GM18511 (cell line): ENCODE data around the gene FAM83G.
"Not testable (repeated sequence)": the region's sequence is repeated elsewhere in the genome, so short reads cannot be mapped to it uniquely, and the experiment has no call there.

Experiments
- ATAC-seq: cut with Tn5 transposase; IDR thresholded peaks from one replicate; pipeline ENCODE4 v1.9.1; 2021; ENCODE audit warnings: mild to moderate bottlenecking, moderate library complexity; ENCODE audit not compliant: unreplicated experiment

Gene FAM83G

DNA sequence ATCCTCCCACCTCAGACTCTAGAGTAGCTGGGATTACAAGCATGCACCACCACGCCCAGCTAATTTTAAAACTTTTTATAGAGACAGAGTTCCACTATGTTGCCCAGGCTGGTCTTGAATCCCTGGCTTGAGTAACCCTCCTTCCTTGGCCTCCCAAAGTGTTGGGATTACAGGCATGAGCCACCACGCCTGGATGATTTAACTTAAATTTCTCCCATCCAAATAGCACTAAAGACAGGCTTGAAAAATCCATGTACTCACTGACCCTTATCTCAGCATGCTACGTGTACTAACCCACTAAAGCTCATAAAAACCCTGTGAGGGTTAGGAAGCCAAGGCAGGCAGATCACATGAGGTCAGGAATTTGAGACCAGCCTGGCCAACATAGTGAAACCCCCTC, 48.0 kb downstream of the FAM83G start:
- ATAC-seq: no peak

- not testable (repeated sequence) for ATAC-seq
Observed at GRCh38 chr17:18956021-18956420, 48.5 kb downstream of the FAM83G start.

DNA sequence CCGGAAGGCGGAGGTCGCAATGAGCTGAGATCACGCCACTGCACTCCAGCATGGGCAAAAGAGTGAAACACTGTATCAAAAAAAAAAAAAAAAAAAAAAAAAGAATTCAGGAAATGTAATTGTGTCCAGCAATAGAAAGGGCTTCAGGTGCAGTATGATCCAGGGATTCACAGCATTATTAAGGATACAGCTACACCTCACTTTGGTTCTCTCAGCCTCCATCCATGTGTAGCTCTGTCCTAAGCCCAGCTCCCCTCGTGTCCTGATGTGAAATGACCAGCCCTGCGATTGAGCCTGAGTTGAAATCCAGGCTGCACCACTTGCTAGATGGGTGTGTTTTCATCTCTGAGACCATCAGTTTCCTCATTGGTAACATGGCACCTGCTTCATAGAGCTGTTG, 49.6 kb downstream of the FAM83G start:
- no peak for ATAC-seq

- no peak for ATAC-seq
Observed at GRCh38 chr17:18954321-18954720, 50.2 kb downstream of the FAM83G start.

DNA sequence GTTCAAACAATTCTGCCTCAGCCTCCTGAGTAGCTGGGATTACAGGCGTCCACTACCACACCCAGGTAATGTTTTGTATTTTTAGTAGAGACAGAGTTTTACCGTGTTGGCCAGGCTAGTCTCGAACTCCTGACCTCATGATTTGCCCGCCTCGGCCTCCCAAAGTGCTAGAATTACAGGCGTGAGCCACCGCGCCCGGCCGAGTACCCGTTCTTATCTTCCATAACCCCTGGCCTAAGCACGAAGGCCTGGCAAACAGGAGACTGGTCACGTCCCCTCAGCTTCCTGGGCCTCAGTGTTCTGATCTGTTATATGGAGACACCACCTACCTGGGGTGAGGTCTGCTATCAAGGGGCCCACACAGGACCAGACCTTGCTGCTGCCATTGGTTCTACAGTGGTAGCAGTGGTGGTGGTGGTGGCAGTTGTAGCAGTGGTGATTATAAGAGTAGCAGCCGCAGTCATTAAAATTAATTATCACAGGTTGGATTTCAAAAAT, 51.3 kb downstream of the FAM83G start:
- ATAC-seq: no peak

DNA sequence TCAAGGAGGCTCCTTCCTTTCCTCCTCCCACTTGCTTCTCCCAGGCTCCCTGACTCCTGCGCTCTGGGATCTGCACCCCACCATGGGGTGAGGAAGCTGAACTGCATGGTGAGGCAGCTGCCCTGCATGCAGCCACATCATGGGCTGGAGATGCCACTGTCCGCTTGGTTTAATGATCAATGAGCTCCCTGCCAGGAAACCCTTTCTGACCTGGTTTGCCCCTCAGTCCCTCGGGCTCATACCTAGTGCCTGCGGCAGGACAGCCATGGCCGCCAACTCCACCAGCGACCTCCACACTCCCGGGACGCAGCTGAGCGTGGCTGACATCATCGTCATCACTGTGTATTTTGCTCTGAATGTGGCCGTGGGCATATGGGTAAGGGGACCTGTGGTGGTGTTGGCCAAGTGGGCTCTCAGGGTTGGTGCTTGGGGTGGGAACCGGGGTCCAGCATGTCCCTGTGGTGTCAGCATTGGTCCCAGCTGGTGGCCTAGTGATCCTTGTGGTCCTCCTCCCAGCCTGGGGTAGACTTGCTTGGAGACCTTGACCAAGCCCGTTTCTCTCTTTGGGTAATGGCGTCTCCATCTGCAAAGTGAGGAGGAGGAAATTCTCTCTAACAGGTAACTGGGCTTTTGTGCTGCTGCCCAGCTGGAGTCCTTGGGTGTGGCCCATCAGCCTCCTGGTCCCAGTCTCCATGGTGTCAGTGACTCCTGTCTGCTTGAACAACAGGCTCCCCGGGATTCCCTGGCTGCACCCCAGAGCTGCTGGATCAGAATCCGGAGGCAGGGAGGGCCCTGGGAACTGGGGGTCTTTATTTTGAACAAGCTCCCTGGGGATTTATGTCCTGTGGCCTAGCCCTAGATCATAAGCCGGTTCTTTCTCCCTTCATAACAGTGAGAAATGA, 52.4 kb downstream of the FAM83G start, which contains the start of gene SLC5A10:
Gene SLC5A10 (plus strand): TSS at position 225 of the 902 bp plus-strand sequence. CDS start 41 bp downstream, at position 266.
- no peak for ATAC-seq

DNA sequence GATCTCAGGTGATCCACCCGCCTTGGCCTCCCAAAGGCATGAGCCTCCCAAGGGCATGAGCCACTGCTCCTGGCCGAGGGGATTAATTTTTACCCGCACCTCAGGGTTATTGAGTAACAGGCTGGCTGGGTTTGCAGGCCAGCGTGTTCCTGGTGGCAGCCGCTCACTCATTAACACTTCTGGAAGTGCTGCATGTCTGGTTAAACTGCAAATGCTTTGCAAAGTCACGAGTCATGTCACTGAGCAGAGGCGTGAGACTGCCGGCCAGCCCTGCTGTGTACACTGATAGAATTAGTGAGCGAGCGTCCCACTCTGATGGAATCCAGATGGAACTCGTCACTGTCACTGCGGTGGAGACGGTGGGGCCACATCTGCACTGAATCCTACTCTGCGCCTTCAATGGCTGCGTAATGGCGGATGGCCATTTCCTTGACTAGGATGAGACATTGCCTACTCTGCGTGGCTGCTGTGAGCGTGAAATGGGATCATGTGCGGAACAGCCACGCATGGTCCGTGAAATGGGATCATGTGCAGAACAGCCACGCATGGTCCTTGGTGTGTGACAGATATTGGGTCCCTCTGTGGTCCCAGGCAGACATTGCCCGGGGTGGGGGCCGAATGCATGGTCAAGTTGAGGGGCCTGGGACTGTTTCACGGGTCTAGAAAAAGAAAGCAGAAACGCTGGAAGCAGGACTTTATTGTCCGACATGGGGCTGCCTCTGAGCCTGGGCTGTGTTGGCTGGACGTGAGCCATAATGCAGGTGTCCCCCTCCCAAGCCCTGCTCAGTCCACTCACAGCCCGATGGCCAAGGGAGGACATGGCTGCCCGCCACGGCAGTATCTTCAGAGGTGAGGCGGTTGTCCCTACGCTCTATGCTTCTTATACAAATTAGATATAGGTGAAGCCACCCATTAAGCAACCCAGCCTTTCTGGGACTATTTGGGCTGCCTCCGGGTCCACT, 53.3 kb downstream of the FAM83G start:
- ATAC-seq: no peak

DNA sequence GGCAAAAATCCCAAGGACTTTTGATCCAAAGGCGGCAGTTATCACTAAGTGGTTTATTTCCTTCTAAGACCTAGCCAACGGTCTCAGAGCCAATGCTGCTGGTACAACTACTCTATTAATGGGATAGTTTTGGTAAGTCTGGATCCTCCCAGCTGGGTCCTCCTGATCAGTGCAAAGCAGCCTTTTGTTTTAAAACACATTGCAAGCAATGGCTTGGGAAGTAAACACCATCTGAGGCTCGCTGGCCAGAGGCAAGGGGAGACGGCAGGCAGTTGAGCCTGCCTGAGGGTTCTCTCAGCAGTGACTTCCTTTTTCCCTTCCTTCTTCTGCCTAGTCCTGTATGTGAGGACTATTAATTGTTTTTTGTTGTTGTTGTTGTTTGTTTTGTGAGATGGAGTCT, 54.2 kb downstream of the FAM83G start:
- ATAC-seq: no peak

DNA sequence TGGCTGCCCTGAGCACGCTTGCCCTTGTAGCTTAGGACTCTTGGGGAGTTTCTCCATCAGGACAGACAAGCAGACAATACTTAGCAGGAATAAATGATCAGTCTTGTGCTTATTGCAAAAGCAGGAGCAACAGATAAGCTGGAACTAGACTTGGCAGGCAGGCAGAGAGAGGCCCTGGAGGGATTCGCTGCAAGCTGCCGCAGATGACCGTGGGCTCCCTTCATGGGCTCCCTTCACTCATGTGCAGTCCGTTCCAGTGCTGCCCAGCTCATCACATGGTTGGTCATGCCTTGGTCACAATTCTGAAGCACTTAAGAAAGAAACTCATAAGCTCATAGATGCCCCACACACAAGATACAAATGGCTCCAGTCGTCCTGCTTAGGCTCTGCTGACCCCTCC, 55.0 kb downstream of the FAM83G start:
- no peak for ATAC-seq

DNA sequence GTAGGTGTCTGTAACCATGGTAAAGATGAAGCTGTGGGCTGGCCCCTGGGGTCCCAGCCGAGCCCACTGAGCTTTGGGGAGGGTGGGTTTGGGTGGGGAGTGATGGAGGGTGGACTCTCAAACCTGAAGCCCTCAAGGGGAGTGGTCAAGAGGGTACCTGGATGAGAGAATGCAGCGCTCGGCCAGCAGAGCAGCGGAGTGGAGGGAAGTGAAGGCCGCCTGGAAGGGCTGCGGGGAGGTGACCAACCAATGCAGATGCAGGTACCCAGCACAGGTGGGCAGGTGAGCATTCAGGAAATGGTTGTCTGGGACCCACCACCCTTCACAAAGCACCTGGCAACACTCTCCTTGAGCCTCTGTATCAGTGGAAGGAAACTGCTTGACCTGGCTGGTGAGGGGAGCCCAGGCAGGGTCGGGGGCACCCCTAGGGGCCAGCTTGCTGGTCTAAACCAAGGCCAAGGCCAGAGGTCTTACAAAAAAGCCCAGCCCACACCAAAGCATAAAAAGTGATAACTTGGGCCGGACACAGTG, 56.0 kb downstream of the FAM83G start:
- ATAC-seq: no peak

- no peak for ATAC-seq
Observed at GRCh38 chr17:18947866-18948265, 56.7 kb downstream of the FAM83G start.

- ATAC-seq: no peak
Observed at GRCh38 chr17:18946536-18946935, 58.0 kb downstream of the FAM83G start.

GRCh38 chr17:18944646-18945045, 59.9 kb downstream of the FAM83G start:
- ATAC-seq: no peak

DNA sequence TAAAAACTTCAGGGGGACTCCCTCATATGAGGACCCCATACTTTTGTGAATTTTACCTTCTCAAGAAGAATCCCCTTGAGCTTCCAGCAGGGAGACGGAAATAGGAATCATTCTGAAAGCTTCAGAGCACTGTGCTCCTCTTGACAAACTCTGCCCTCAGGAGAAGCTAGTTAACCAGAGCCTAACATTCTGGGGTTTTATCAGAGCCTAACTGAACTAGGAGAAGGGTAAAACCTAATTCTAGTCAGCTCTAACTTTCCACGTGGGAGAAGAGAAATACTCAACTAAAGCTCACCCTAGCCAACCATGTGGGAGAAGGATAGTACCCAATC, 65.9 kb downstream of the FAM83G start:
- ATAC-seq: no peak

DNA sequence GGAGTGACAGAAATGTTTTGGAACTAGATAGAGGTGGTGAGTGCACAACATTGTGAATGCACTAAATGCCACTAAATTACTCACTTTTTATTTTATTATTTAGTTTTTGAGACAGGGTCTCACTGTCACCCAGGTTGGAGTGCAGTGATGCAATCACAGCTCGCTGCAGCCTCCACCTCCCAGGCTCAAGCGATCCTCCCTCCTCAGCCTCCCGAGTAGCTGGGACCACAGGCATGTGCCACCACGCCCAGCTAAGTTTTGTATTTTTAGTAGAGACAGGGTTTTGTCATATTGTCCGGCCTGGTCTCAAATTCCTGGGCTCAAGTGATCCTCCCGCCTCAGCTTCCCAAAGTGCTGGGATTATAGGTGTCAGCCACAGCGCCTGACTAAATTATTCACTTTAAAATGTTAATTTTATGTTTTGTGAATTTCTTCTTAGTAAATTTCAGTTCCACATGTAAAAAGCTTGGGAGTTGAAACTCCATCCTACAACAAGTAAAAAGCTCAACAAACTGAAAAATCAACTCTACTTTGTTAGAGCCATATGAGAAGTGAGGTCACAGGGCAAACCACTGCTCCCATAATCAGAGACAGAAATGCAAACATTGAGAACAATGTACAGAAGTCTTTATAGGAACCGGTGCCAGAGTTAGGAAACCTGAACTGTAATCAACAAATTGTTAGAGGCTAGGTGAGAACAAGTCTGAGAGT, 66.4 kb downstream of the FAM83G start:
- no peak for ATAC-seq

- no peak for ATAC-seq
Observed at GRCh38 chr17:18933102-18934058, 71.2 kb downstream of the FAM83G start.

DNA sequence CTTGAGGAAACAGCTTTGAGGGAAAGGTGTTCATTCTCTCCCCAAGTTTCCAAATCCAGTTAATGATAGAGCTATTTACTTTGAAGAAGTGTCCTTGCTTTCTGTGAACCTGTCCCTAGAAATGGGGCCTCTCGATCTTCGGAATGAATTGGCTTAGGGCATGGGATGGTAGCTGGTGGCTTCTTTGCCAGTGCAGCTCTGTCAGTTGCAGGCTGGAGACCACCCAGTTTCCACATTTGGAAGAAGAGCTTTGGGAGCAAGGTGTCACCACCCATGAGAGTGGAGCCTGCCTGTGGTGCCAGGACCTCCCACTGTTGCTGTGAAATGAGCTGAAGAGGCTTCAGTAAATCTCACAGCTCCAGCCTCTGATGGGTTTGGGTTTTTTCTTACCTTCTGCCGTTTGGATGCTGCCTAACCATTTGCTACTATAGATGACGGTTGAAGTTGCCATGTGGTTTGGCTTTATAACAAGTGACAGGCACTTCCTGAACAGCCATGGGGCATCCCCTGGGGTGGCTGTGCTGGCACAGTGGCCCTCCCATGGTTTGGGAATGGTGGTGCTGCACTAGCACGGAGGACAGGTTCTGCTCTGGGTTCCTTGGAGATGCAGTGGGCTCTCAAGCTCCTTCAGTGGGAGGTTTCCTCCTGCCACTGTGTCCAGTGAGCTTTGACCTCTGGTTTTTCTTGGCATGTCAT, 72.1 kb downstream of the FAM83G start:
- no peak for ATAC-seq

GRCh38 chr17:18928628-18929125, 75.9 kb downstream of the FAM83G start:
- ATAC-seq: no peak

DNA sequence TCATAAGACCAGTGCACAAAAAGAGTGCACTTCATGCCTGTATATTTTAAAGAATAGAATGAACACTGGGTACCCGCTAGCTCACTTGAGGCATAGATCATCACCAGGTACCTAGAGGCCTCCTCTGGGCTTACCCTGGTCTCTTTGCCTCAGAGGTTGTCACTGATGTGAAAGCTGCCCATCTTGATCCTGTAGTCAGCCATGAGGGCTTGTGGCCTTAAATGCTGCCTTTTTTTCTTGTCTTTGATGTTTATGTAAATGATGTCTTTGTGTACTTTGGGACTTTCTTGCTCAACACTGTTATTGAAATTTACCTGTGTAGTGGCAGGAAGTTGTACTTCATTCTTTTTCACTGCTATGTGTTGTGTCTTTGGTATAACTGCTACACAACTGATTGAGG, 79.4 kb downstream of the FAM83G start:
- ATAC-seq: no peak
